Upper lobe of right lung (tissue), 1 donor: Measurements from ENCODE around the gene ZNRF2. TPM values are rescaled to one million over a fixed set of nuclear protein-coding genes. Genes with fewer than 3 reads are reported as not detected.

Experiments used
- ATAC-seq: fragments of 200-7000 bp; cut with Tn5 transposase; one replicate; pipeline ENCODE4 v1.9.1; 2020; ENCODE audit warnings: mild to moderate bottlenecking, moderate library complexity
- DNase-seq: peaks from one replicate; pipeline ENCODE4 v3.0.0-alpha.2; 2020
- H3K27ac ChIP-seq: fragments of 200-600 bp; one replicate; pipeline ENCODE4 v1.8.0; 2022
- H3K27me3 ChIP-seq: fragments of 200-600 bp; one replicate; pipeline ENCODE4 v1.8.0; 2022; ENCODE audit warnings: mild to moderate bottlenecking
- H3K36me3 ChIP-seq: fragments of 200-600 bp; one replicate; pipeline ENCODE4 v1.8.0; 2022
- H3K4me1 ChIP-seq: fragments of 200-600 bp; one replicate; pipeline ENCODE4 v1.8.0; 2022
- H3K4me3 ChIP-seq: fragments of 200-600 bp; one replicate; pipeline ENCODE4 v1.8.0; 2022; ENCODE audit warnings: mild to moderate bottlenecking
- H3K9me3 ChIP-seq: fragments of 200-600 bp; one replicate; pipeline ENCODE4 v1.8.0; 2022
- CTCF ChIP-seq: fragments of 200-600 bp; IDR thresholded peaks from one replicate; pipeline ENCODE4 v1.8.0; 2022; ENCODE audit warnings: antibody characterized with exemption
- intact Hi-C: fragments of 100-400 bp; cut with DNase I; formaldehyde crosslinking; loops from one replicate; pipeline ENCODE4 v1.11.0; 2022
- total RNA-seq: library from RNA; stranded (reverse); fragmentation: NEBNext Ultra II Directional; extraction: Animal tissue kit (Norgen Biotek cat#: 25700); gene quantifications from one replicate; pipeline ENCODE4 v1.2.1, GENCODE V29; 2021
- donor health status: DM: no; HTN: yes; CAD: no; lungs with severe emphysema.

The ZNRF2 gene
- total RNA-seq, 1 donor from 2014 or later = 24.6 TPM

- no peak for TF ChIP-seq CTCF
- H3K9me3 ChIP-seq = no peaks in the 10 kb centered on the region
- ATAC-seq (no peak), DNase-seq (no peak)
- no peaks in the 10 kb centered on the region for H3K27me3 ChIP-seq
- H3K4me1 ChIP-seq = no peaks in the 10 kb centered on the region
- no peaks in the 10 kb centered on the region for H3K36me3 ChIP-seq
- intact Hi-C loops = no loop called here
- no peak overlapping the region for H3K4me3 ChIP-seq
- no peak overlapping the region for H3K27ac ChIP-seq
Observed at GRCh38 chr7:30313348-30313747, 29.0 kb downstream of the ZNRF2 start.

- no peak for TF ChIP-seq CTCF
- H3K27ac ChIP-seq = no peak overlapping the region
- H3K4me3 ChIP-seq = no peak overlapping the region
- DNase-seq (no peak), ATAC-seq (no peak)
- no peaks in the 10 kb centered on the region for H3K4me1 ChIP-seq
- H3K9me3 ChIP-seq = no peaks in the 10 kb centered on the region
- intact Hi-C loops = no loop called here
- H3K27me3 ChIP-seq = no peaks in the 10 kb centered on the region
- H3K36me3 ChIP-seq = no peaks in the 10 kb centered on the region
Observed at GRCh38 chr7:30313793-30314192, 29.4 kb downstream of the ZNRF2 start.

- Histone ChIP-seq H3K27ac (no peak overlapping the region), H3K4me3 (no peak overlapping the region), H3K4me1 (peaks cover under 1% of the 10 kb centered on the region), H3K9me3 (no peaks in the 10 kb centered on the region), H3K36me3 (no peaks in the 10 kb centered on the region), H3K27me3 (no peaks in the 10 kb centered on the region)
- DNase-seq (no peak), ATAC-seq (no peak)
- TF ChIP-seq CTCF = no peak
- intact Hi-C loops = no loop called here
Observed at GRCh38 chr7:30315589-30315988, 31.2 kb downstream of the ZNRF2 start.

- ATAC-seq (no peak), DNase-seq (no peak)
- Histone ChIP-seq H3K27me3 (no peaks in the 10 kb centered on the region), H3K27ac (no peak overlapping the region), H3K4me3 (no peak overlapping the region), H3K9me3 (no peaks in the 10 kb centered on the region), H3K4me1 (peaks cover 25% of the 10 kb centered on the region), H3K36me3 (no peaks in the 10 kb centered on the region)
- intact Hi-C loops = no loop called here
- TF ChIP-seq CTCF = no peak
Observed at GRCh38 chr7:30320392-30320791, 36.0 kb downstream of the ZNRF2 start.

- TF ChIP-seq CTCF = no peak
- peaks cover 25% of the 10 kb centered on the region for H3K4me1 ChIP-seq
- intact Hi-C loops = no loop called here
- H3K9me3 ChIP-seq = no peaks in the 10 kb centered on the region
- no peaks in the 10 kb centered on the region for H3K27me3 ChIP-seq
- H3K27ac ChIP-seq = peak overlapping the region; percentile 49
- peak overlapping the region; percentile 5 for H3K4me3 ChIP-seq
- ATAC-seq (no peak), DNase-seq (no peak)
- no peaks in the 10 kb centered on the region for H3K36me3 ChIP-seq
Observed at GRCh38 chr7:30321089-30321881, 36.9 kb downstream of the ZNRF2 start.

GRCh38 chr7:30321882-30322192 is 37.4 kb downstream of the ZNRF2 start:
- ATAC-seq = no peak

More at GRCh38 chr7:30321882-30322192, 37.4 kb downstream of the ZNRF2 start:
- Histone ChIP-seq H3K36me3 (no peaks in the 10 kb centered on the region), H3K27ac (peak overlapping the region; percentile 49), H3K9me3 (no peaks in the 10 kb centered on the region), H3K27me3 (no peaks in the 10 kb centered on the region), H3K4me1 (peaks cover 25% of the 10 kb centered on the region), H3K4me3 (peak overlapping the region; percentile 5)
- intact Hi-C loops = no loop called here
- TF ChIP-seq CTCF = no peak
- no peak for DNase-seq
